Esophagus muscularis mucosa (tissue), 3 donors: ENCODE results near the gene EGFL7.

Experiments used
- POLR2AphosphoS5 ChIP-seq, 2 donors: sonication (generic); formaldehyde crosslinking; IDR thresholded peaks; one replicate each; pipeline ENCODE4 v1.6.1; 2017; ENCODE audit warnings: antibody characterized with exemption in 2 of 2
- TF ChIP-seq, protein P1 (sequence below), 3 experiments: fragments of 200-600 bp in 2 of 3; fragments of 450-650 bp in 1 of 3; sonication (generic) in 2 of 3; IDR thresholded peaks; one replicate each; pipeline ENCODE4 v1.5.1; 2017 to 2019; ENCODE audit warnings: antibody characterized with exemption in 3 of 3, mild to moderate bottlenecking in 2 of 3, moderate library complexity in 1 of 3

DNA sequence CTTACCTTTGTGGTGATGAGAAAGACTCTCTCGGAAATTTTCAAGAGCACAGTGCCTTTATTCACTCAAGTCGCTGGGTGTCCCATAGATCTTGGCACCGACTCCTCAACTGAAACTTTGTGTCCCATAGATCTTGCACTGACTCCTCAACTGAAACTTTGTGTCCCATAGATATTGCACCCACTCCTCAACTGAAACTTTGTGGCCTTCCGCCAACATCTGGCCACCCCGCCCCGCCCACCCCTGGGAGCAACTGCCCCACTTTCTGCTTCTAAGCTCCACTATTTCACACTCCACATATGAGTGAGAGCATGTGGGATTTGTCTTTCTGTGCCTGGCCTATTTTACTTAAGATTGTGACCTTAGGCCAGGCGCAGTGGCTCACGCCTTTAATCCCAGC is 12.7 kb upstream of the EGFL7 start:
- TF ChIP-seq, protein P1, sequence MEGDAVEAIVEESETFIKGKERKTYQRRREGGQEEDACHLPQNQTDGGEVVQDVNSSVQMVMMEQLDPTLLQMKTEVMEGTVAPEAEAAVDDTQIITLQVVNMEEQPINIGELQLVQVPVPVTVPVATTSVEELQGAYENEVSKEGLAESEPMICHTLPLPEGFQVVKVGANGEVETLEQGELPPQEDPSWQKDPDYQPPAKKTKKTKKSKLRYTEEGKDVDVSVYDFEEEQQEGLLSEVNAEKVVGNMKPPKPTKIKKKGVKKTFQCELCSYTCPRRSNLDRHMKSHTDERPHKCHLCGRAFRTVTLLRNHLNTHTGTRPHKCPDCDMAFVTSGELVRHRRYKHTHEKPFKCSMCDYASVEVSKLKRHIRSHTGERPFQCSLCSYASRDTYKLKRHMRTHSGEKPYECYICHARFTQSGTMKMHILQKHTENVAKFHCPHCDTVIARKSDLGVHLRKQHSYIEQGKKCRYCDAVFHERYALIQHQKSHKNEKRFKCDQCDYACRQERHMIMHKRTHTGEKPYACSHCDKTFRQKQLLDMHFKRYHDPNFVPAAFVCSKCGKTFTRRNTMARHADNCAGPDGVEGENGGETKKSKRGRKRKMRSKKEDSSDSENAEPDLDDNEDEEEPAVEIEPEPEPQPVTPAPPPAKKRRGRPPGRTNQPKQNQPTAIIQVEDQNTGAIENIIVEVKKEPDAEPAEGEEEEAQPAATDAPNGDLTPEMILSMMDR (IDR thresholded peaks at IDR 0.05), result no peak
- no peak for TF ChIP-seq POLR2AphosphoS5 (IDR thresholded peaks at IDR 0.05)
